Endothelial cell of umbilical vein (primary cell): ENCODE results near the gene MYO1C.

Experiments used
- EZH2 ChIP-seq: IDR thresholded peaks from 2 replicates; pipeline ENCODE4 v1.6.1; 2012; ENCODE audit warnings: borderline replicate concordance, low read depth, mild to moderate bottlenecking, moderate library complexity, low read length, inconsistent platforms; ENCODE audit not compliant: severe bottlenecking
- POLR2AphosphoS5 ChIP-seq: IDR thresholded peaks from 2 replicates; pipeline ENCODE4 v1.6.1; 2012; ENCODE audit warnings: low read depth, mild to moderate bottlenecking, control low read depth, low read length, moderate library complexity; ENCODE audit not compliant: insufficient read depth
- TF ChIP-seq, protein P1 (sequence below), 2 donors: IDR thresholded peaks; 1 replicate in 1 of 2; 2 replicates in 1 of 2; pipeline ENCODE4 v1.5.1; 2011; ENCODE audit warnings: low read length in 2 of 2, mild to moderate bottlenecking in 2 of 2, moderate library complexity in 2 of 2, control low read depth in 1 of 2, inconsistent platforms in 1 of 2, low read depth in 1 of 2; ENCODE audit not compliant: insufficient read depth in 1 of 2; ENCODE audit errors: extremely low read depth in 1 of 2
- TF ChIP-seq, protein P2 (sequence below): IDR thresholded peaks from 2 replicates; pipeline ENCODE4 v1.6.1; 2011; ENCODE audit not compliant: insufficient read depth, insufficient read length

DNA sequence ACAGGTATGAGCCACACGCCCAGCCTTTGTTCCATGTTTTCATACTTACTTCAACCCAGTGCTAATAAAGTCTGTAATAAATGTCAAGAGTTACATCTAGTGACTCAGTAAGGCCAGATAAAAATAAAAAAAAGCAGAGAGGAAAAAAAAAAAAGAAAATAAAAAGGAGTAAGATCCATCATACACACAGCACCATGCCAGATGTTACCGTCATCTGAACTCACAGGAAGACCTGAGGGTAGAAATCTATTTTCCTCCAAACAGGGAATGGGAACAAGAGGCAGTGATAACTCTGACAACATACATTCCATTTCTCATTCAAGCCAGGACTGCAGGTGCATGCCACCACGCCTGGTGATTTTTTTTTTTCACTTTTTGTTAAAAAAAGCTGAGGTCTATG is 57.2 kb downstream of the MYO1C start:
- TF ChIP-seq EZH2 (no peak), POLR2AphosphoS5 (no peak)
- TF ChIP-seq, protein P1, sequence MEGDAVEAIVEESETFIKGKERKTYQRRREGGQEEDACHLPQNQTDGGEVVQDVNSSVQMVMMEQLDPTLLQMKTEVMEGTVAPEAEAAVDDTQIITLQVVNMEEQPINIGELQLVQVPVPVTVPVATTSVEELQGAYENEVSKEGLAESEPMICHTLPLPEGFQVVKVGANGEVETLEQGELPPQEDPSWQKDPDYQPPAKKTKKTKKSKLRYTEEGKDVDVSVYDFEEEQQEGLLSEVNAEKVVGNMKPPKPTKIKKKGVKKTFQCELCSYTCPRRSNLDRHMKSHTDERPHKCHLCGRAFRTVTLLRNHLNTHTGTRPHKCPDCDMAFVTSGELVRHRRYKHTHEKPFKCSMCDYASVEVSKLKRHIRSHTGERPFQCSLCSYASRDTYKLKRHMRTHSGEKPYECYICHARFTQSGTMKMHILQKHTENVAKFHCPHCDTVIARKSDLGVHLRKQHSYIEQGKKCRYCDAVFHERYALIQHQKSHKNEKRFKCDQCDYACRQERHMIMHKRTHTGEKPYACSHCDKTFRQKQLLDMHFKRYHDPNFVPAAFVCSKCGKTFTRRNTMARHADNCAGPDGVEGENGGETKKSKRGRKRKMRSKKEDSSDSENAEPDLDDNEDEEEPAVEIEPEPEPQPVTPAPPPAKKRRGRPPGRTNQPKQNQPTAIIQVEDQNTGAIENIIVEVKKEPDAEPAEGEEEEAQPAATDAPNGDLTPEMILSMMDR (IDR thresholded peaks at IDR 0.05; ENCODE audit: extremely low read depth in 1 of 2, insufficient read depth in 1 of 2, low read depth in 1 of 2, low read length in 2 of 2), result no peak
- TF ChIP-seq, protein P2, sequence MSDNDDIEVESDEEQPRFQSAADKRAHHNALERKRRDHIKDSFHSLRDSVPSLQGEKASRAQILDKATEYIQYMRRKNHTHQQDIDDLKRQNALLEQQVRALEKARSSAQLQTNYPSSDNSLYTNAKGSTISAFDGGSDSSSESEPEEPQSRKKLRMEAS, result no peak
